ENCODE data around the gene B9D1.

B9D1 gene

DNA sequence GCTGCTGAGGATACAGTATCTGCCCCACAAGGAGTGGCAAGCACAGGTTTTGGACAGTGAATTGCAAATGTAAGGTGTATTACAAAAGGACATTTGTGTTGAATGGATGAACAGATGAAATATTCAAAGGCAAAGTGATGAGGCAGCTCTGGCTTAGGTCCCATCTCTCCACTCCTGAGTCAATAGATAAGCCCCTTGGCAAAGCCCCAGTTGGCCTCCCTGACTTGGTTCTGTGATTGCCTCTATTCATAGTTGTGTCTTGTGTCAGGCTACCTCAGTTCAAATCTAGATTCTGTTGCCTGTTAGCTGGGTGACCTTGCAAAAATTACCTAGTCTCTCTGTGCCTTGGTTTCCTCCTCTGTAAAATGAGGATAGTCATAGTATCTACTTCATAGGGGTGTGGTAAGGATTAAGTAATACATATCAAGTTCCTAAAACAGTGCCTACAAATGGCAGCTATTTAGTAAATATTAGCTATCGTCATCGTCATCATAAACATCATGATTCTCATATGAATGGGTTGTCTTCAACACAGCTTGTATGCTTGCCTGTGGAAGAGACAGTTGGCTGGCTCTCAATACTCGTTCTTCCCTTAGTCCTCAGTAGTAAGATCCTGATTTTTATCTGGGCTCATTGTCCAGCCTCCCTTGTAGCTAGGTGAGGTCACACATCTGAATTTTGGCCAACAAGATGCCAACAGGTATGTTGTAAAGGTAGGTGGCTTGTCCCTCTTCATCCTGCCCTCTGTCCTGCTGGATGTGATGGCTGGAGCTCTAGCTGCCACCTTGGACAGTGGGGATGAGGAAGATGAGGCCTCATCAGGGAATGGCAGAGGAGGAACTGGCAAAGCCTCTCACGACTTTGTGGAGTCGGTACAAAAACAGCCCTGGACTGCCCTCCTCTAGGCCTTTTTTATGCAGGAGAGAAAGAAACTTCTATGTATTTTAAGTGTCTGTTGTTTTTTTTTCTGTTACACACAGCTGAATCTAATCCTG, 26.6 kb upstream of the B9D1 start:
- no peak for DNase-seq (ENCODE audit: low spot score)

DNA sequence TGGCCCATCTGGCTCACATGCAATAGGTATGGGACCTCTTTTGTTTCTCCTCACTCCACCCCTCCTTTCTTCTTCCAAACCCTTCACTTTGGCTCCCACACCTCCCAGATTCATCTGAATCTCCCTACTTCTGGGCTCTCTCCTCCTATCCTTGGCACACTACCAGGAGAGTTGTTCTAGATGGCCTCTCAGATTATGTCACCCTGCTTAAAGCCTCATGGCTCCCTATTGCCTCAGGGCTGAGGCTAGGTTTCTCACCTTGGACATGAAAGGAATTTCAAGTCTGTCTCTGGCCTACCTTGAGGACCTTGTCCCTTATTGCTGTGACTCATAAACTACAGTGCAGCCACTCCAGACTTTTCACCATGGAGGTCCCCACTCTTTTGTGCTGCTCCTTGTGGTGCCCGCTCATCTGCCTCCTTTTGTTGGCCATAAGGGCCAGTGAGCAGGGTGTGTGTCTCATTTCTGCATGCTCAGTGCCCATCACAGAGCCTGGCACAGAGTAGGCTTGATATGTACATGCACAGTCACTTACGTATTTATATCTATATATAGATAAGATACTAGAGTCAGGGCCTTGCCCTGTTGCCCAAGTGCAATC, 25.5 kb upstream of the B9D1 start:
- DNase-seq (ENCODE audit: low spot score), result no peak

DNA sequence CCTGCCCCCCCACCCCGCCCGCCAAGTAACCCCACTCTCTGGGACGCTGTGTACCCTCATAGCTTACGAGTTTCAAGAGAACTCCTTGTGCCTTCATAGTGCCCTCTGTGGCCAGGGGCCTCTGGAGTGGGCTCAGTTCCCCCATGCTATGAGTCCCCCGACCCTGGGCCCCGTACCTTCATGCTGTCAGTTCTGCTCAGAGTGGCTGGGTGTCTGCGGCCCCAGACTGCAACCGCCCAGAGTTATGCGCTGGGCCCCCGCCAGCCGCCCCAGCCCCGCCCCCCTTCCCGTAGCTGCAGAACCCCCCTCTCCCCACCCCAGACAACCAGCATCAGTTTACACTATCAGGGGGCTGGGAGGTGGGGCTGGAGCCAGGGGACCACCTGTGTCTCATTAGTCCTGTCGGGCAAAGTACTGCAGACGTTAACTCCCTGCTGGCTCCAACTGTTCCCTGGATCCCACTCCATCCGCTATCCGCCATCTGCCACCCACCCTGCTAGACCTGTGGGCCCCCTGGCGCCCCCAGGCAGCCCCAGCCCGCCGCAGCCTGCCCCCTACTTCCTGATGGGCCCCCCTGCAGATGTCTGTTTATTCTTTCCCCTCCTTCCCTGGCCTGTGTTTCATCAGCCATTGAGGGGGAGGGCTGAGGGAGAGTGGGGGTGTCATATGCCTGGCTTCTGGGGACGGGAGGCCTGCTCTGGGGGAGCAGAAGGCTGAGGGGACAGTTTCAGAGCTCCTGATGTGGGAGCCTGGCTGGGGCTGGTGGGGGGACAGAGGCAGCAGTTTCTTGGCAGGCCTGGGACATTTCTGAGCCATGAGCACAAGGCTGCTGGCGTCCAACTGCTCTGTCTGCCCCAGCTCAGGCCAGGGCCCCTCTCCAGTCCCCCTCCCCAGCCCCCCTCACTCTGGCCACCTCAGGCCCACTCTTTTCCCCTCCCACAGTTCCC, 24.7 kb upstream of the B9D1 start, which contains the start of gene MFAP4:
MFAP4 (minus strand) TSS at position 217 of the 947 bp plus-strand sequence; CDS start at position 182, 35 bp downstream.
- DNase-seq (ENCODE audit: low spot score), result no peak

DNA sequence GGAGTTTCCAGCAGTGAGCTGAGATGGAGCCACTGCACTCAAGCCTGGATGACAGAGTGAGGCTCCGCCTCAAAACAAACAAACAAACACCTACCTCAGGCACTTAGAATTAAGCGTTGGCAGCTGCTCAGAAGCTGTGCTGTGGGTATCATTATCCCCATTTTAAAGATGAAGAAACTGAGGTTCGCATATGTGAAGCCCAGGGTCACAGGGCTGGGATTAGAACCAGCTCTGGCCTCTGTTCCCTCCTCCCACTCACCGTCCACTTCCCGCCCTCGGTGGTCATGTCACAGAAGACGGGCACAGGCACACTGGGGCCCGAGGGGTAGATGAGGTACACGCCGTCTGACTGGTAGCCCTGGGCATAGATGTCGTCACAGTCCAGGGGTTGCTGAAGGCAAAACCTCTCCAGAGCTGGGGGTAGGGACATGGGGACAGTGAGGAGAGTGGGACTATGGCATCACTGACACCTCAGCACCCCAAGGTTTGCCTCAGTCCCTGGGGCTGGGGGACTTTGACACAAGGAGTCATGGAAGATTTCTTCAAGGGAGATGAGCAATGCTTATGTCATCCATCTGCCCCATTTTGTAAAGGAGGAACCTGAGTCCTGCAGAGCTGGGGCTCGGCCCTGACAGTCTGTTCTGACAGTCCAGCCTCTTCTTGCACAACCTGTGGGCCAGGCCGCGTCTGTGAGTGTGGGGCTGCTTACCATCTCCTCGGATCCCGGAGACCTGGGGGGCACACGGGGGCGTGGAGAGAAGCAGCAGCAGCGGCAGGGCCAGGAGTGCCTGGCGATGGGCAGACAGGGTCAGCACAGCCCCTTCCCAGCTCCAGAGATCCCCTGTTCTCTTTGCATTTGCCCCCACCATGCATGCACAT, 23.8 kb upstream of the B9D1 start:
- no peak for DNase-seq (ENCODE audit: low spot score)

DNA sequence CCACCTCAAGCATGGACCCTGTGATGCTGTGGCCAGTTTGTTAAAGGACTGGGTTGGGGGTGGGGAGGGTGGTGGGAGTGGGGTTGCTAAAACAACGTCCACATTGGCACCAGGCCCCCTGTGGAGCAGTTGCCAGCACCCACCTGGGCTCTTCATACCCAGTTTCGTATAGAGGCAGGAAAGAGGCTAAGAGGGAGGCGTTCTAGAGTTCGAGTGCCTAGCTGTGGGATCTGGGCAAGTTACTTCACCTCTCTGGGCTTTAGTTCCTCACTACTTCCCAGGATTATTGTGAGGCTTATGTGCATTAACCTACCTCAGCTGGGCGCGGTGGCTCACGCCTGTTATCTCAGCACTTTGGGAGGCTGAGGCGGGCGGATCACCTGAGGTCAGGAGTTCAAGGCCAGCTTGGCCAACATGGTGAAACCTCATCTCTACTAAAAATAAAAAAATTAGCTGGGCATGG, 23.0 kb upstream of the B9D1 start:
- DNase-seq (ENCODE audit: low spot score), result no peak

DNA sequence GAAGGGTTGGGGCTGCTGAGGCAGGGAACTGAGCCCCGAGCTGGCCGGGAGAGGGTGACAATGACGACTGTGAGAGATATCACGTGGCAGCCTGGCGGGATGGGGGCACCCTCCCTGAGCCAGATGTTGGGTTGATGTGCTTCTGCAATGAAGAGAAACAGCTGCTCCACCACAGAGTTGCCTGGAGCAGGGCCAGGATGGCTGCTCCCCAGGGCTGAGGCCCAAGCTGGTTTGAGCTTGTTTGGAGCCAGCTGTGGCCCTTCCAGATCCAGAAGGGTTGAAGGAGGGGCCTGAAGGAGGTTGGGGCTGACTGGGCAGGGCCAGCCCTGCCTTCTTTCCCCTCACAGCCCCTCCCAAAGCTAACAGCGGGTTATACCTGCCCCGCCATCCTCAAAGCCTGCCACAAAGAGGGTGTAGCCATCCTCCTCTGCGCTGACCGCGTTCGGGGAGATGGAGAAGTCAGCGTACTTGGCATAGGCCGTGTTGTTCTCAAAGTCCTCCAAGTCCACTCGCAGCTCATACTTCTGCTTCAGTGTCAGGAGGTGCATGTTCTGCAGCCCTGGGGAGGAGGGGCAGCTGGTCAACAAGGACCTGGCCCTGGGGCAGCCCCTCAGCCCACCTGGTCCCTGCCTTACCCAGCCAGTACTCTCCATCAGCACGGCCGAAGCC, 22.3 kb upstream of the B9D1 start:
- no peak for DNase-seq (ENCODE audit: low spot score)

DNA sequence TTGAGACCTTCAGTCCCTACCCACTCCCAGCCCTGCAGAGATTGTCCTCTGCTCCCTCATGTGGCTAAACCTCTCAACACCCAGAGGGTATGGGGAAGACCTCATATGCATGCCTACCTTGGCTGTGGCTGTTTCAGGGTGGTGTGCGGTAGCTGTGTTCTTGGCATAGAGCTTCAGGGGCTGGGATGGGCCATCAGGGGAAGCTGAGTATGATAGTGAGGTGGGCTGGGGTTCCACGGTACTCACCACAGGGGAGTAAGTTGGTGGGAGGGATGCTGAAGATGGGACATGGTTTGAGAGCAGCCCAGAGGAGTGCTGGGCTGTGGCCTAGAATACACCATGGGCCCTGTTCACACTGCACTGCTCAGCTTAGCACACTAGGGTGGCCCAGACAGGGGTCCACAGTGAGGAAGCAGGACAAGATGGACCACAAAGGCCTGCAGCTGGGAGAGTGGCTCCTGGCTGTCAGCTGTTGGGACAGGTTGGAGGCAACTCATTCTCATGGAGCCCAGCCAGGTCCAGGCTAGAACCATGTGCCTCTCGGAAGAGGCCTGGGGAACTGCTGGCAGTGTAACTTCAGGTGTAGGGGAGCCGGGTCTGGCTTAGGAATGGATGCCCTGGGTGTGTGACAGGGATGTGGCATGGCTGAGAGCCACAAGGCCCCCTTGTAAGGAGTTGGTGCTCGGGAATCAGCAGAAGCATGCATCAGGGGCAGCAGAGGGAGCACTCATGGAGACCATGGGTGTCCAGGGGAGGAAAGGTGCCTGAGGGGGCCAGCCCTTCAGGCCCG, 21.4 kb upstream of the B9D1 start:
- no peak for DNase-seq (ENCODE audit: low spot score)

DNA sequence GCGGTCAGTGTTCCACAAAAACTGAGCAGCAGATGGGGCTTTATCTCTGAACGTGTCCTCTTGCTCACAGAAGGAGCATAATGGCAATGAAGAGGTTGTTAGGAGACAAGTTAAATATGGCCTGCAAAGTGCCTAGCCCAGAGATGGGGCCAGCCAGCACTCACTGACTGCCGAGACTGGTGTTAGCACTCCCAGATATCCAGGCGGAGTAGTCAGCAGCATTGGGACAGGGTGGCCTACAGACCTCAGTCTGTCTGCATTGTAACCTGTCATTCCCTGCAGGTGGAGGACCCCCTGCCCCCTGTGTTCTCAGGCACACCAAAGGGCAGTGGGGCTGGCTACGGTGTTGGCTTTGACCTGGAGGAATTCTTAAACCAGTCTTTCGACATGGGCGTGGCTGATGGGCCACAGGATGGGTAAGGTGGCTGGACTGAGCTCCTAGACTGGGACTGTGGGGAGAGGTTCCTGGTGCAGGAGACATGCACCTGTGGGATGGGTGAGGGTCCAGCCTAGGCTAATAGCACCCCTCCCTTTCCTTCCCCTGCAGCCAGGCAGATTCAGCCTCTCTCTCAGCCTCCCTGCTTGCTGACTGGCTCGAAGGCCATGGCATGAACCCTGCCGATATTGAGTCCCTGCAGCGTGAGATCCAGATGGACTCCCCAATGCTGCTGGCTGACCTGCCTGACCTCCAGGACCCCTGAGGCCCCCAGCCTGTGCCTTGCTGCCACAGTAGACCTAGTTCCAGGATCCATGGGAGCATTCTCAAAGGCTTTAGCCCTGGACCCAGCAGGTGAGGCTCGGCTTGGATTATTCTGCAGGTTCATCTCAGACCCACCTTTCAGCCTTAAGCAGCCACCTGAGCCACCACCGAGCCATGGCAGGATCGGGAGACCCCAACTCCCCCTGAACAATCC, 20.3 kb upstream of the B9D1 start:
- no peak for DNase-seq (ENCODE audit: low spot score)

DNA sequence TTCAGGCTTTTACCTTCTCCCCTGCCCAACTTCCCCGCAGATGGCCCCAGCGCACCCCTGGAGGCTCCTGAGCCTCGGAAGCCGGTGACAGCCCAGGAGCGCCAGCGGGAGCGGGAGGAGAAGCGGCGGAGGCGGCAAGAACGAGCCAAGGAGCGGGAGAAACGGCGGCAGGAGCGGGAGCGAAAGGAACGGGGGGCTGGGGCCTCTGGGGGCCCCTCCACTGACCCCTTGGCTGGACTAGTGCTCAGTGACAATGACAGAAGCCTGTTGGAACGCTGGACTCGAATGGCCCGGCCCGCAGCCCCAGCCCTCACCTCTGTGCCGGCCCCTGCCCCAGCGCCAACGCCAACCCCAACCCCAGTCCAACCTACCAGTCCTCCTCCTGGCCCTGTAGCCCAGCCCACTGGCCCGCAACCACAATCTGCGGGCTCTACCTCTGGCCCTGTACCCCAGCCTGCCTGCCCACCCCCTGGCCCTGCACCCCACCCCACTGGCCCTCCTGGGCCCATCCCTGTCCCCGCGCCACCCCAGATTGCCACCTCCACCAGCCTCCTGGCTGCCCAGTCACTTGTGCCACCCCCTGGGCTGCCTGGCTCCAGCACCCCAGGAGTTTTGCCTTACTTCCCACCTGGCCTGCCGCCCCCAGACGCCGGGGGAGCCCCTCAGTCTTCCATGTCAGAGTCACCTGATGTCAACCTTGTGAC, 19.4 kb upstream of the B9D1 start:
- DNase-seq (ENCODE audit: low spot score), result no peak

DNA sequence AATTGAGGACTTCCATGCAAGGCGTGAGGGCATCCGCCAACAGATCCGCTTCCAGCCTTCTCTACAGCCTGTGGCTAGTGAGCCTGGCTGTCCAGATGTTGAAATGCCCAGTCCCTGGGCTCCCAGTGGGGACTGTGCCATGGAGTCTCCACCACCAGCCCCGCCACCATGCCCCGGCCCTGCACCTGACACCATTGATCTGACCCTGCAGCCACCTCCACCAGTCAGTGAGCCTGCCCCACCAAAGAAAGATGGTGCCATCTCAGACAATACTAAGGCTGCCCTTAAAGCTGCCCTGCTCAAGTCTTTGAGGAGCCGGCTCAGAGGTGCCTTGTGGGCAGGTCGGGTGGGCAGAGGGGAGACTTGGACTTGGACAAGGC, 18.8 kb upstream of the B9D1 start:
- no peak for DNase-seq (ENCODE audit: low spot score)

DNA sequence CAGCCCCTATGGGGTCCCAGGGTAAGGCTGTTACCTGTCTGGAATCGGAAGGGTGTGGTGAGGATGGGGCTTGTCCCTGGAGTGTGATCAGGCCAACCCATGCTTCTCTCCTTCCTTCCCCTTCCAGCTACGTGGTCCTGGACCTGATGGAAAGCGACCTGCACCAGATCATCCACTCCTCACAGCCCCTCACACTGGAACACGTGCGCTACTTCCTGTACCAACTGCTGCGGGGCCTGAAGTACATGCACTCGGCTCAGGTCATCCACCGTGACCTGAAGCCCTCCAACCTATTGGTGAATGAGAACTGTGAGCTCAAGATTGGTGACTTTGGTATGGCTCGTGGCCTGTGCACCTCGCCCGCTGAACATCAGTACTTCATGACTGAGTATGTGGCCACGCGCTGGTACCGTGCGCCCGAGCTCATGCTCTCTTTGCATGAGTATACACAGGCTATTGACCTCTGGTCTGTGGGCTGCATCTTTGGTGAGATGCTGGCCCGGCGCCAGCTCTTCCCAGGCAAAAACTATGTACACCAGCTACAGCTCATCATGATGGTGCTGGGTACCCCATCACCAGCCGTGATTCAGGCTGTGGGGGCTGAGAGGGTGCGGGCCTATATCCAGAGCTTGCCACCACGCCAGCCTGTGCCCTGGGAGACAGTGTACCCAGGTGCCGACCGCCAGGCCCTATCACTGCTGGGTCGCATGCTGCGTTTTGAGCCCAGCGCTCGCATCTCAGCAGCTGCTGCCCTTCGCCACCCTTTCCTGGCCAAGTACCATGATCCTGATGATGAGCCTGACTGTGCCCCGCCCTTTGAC, 18.2 kb upstream of the B9D1 start:
- no peak for DNase-seq (ENCODE audit: low spot score)

DNA sequence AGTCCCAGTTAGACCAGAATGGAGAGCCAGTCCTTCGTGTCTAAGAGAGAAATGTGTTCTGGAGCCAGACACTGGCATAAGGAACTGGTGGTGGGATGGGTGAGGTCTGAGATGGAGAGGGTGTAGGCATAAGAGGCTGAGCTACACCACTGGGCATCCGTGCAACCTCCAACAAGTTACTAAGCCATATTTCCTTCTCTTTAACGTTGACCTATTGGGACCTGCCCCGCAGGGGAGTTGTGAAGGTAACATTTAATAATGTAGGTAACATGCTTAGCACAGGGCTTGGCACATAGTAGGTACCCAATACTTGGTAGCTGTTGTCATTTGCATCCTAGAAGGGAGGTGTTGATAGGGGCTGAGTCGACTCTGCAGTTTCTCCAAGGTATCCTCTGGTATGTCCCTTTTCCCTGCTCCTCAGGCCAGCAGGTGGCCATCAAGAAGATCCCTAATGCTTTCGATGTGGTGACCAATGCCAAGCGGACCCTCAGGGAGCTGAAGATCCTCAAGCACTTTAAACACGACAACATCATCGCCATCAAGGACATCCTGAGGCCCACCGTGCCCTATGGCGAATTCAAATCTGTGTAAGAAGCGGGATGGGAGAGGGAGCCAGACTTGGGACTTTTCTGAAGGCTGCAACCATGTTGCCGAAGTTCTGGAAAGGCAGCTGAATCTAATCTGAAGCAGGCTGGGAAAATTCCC, 17.0 kb upstream of the B9D1 start:
- DNase-seq (ENCODE audit: low spot score), result no peak

DNA sequence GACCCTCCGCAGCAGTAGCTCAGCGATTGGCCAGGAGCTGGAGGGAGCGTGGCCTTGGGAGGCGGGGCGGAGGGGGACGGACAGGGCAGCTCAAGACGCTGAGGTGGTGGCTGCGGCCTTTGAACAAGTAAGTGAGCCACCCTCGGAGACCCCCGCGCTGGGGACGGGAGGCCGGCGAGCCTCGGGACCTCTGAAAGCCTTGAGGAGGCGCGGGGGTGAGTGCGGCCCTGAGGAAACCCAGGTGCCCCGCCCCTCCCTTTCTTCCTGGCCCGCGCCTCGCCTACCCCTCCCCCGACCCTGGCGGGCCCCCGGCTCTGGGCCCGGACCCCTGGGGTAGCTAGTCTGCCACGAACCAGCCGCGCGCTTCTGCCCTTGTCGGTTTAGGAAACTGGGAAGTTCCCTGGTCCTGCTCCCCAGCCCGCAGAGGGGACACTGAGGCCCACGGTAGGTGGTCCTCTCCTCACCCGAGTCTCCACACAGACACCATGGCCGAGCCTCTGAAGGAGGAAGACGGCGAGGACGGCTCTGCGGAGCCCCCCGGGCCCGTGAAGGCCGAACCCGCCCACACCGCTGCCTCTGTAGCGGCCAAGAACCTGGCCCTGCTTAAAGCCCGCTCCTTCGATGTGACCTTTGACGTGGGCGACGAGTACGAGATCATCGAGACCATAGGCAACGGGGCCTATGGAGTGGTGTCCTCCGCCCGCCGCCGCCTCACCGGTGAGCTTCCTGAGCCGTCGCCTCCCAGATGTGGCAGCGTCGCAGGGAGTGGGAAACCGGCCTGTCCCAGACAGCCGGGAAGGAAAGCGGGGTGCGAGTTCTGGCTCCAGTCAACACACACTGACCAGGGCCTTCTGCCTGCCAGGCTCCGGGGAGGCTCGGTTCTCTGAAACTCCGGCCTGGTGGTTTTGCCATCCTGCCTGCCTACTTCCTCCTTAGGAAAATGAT, 16.2 kb upstream of the B9D1 start, which contains the start of gene MAPK7:
MAPK7 (plus strand) TSS at position 83 of the 945 bp plus-strand sequence; CDS start at position 486, 403 bp downstream.
- DNase-seq (ENCODE audit: low spot score), result no peak

DNA sequence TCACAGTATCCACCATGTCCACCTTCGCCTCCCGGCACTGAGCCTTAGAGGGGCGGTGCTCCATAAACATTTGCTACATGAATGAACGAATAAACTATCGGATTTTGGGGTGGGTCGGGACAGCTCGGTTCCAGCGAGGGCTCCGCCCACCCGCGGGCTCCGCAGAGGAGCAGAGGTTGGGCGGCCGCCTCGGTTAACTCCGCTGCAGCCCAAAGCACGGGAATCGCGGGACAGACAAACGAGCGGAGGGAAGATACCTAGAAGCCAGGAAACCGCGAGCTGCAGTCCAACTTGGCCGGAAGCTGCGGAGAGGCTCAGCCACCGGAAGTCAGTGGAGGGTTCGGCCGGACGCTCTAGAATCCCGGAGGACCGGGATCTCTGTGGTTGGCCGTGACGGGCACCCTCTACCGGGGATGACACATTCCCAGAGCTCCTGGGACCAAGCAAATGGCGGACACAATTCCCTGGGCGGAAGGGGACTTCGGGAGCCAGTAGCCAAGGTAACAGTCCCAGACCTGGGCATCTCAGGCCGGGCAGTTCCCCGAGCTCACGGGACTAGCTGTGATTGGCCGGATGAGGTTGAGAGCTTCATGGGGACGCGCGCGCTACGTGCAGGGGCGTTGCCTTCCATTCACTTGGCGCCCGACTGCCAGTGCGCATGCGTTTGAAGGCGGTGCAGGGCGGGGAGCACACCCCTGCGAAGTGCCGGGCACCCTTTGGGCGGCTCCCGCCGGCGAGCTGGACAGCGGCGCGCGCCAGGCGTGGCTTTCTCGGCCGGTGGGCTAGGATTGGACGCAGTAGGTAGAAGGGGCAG, 15.3 kb upstream of the B9D1 start:
- DNase-seq (ENCODE audit: low spot score), result peak; percentile 98

Data from activated CD4-positive, alpha-beta T cell treated with anti-CD3 and anti-CD28 coated beads, Interleukin-2, Interleukin-4, amounts not matched to agents 100 ng/mL and 50 ng/mL, durations not matched to agents 16 hours and 8 hours (primary cell).